OCI-M1 (cell line): Measurements from ENCODE around the gene RBM20.

ENCODE experiments used
- DNase-seq: peaks from one replicate; lab custom pipeline; 2025; lab: John Stamatoyannopoulos, UW

RBM20 gene

GRCh38 chr10:110853921-110854605 is 209.9 kb downstream of the RBM20 start:
- DNase-seq: no peak

- peak; percentile 88 for DNase-seq
These were observed 213.4 kb downstream of the RBM20 start for GRCh38 chr10:110857265-110858171.

GRCh38 chr10:110858297-110858934 is 214.3 kb downstream of the RBM20 start:
- DNase-seq: peak; percentile 93

- DNase-seq: peak; percentile 52
These were observed 215.3 kb downstream of the RBM20 start for GRCh38 chr10:110859206-110859972.

- DNase-seq: peak; percentile 94
These were observed 215.8 kb downstream of the RBM20 start for GRCh38 chr10:110859973-110860376.

- peak; percentile 62 for DNase-seq
These were observed 216.6 kb downstream of the RBM20 start for GRCh38 chr10:110860576-110861241.

GRCh38 chr10:110861476-110861875 is 217.3 kb downstream of the RBM20 start:
- DNase-seq: no peak

- DNase-seq: no peak
These were observed 218.0 kb downstream of the RBM20 start for GRCh38 chr10:110861930-110862649.

GRCh38 chr10:110862961-110863360 is 218.8 kb downstream of the RBM20 start:
- no peak for DNase-seq

GRCh38 chr10:110863361-110863760 is 219.2 kb downstream of the RBM20 start:
- no peak for DNase-seq

GRCh38 chr10:110863956-110864355 is 219.8 kb downstream of the RBM20 start:
- DNase-seq: no peak

- peak; percentile 95 for DNase-seq
These were observed 220.6 kb downstream of the RBM20 start for GRCh38 chr10:110864662-110865140.

GRCh38 chr10:110865186-110865808 is 221.2 kb downstream of the RBM20 start:
- peak; percentile 76 for DNase-seq

- peak; percentile 60 for DNase-seq
These were observed 221.8 kb downstream of the RBM20 start for GRCh38 chr10:110865809-110866482.

- peak; percentile 39 for DNase-seq
These were observed 223.1 kb downstream of the RBM20 start for GRCh38 chr10:110867011-110867806.

- DNase-seq: no peak
These were observed 223.8 kb downstream of the RBM20 start for GRCh38 chr10:110867807-110868465.

GRCh38 chr10:110868981-110869380 is 224.8 kb downstream of the RBM20 start:
- no peak for DNase-seq

- DNase-seq: peak; percentile 62
These were observed 226.7 kb downstream of the RBM20 start for GRCh38 chr10:110870823-110871297.
